HTR-8/SVneo (cell line): ENCODE results near the gene CREB3L1.
"Not testable (repeated sequence)": the region's sequence is repeated elsewhere in the genome, so short reads cannot be mapped to it uniquely, and the experiment has no call there.

Experiments used
- DNase-seq: peaks from one replicate; pipeline ENCODE4 v3.0.0; 2011; ENCODE audit warnings: low spot score, mixed read lengths; ENCODE audit not compliant: insufficient read length
- FAIRE-seq: peaks from 2 replicates; lab custom pipeline; 2011; peaks lifted over from hg19 to GRCh38; lab: Jason Lieb, UNC

The CREB3L1 gene

DNA sequence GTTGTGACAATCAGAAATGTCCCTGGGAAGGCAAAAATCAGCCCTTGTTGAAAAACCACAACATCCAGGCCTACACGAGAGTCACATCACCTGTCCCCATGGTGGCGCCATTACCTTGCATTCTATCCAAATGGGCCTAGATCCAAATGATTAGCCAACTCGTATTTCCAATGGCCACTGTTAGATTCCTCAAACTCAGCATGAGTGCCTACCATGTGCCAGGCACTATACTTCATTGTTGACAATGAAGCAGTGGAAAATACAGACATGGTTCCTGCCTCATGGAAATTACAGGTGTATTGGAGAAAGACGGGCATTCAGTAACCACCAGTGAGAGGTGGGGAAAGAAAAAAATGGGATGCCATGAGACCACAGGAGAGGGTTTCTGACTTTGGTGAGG lies 29.8 kb upstream of the CREB3L1 start:
- FAIRE-seq: no peak
- DNase-seq: peak; percentile 53

DNA sequence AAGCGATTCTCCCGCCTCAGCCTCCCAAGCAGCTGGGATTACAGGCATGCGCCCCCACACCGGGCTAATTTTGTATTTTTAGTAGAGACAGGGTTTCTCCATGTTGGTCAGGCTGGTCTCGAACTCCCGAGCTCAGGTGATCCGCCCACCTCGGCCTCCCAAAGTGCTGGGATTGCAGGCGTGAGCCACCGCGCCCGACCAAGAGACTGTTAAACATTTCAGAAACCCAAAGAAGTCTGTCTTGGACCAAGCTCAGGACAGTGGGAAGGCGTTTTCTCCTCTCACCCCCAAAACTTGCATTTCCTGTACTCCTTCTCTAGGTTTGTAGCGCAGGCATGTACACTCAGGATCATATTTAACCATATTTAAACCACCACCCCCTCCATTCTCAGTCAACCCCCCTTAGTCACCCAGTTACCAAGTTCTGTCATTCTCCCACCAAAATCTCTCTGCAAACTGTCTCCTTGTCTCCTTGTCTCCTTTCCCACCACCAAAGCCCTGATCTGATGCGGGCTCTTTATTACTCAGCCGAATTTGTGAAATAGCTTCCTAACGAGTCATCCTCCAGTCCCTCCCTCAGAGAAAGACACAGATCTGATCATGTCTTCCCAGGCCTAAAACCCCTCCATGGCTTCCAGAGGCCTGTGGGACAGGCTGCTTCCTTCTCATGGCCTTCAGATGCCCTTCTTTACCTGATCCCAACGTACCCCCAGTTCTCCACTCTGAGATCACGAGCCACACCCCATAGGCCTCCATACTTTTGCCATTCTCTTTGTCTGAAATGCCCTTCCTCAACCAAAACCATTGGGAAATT lies 29.0 kb upstream of the CREB3L1 start:
- FAIRE-seq: no peak
- DNase-seq: peak; percentile 87

DNA sequence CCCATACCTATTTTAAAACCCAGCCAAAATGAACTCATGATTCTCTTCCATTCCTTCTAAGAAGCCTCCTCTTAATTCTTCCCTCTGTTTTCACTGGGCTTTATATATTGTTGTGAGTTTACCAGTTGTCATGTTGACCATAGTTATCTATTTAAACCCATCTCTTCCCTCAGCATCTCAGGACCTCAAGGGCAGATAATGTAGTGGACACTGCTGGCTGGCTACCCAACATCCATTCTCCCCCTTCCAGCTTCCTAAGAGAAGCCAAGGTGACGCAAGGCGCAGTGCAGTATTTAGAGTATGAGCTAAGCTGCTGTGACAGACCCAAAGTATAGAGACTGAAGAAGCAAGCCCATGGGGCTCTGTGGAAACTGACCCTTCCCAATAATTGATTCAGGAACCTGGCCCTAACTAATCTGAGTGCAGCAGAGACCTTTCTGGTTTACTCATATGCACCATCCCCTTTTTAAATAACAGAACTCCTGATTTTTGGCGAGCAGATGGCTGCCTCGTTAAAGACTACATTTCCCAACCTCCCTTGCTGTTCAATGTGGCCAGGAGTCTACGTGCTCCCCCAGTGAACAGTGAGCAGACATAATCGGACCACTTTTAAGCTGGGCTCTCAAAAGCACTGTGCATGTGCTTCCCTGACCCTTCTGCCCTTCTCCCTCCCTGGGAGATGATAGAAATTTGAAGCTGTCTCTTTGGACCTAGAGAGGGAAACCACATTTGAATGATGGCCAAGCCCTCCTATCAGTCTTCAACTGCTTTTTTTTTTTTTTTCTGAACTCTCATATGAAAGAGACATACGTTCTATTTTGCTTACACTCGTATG lies 28.1 kb upstream of the CREB3L1 start:
- FAIRE-seq: no peak
- no peak for DNase-seq

DNA sequence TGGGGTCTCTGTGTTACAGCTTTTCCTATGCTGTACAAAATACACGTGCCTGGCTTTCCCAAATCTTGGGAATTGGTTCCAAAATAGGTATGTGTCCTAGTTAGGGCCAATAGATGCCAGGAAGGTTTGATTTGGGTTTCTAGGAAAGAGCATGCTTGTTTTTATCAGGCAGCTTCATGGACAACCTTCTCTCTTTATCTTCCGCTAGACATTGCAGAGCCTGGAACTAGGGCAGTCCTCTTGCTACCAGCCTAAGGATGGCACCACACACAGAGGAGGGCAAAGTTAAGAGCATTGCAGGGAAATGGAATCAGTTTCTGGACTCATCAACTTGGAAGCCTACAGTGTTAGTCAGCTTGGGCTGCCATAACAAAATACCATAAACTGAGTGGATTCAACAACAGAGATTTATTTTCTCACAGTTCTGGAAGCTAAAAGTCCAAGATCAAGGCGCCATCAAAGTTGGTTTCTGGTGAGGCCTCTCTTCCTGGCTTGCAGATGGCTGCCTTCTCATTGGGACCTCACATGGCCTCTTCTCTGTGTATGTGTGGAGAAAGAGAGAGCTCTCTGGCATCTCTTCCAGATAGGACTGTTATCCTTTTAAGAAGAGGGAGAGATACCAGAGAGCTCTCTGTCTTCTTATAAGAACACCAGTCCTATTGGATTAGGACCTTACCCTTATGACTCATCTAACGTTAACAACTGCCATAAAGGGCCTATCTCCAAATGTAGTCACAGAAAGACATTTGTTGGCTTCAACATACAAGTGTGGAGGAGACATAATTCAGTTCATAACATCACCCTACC lies 27.3 kb upstream of the CREB3L1 start:
- DNase-seq (no peak), FAIRE-seq (no peak)

DNA sequence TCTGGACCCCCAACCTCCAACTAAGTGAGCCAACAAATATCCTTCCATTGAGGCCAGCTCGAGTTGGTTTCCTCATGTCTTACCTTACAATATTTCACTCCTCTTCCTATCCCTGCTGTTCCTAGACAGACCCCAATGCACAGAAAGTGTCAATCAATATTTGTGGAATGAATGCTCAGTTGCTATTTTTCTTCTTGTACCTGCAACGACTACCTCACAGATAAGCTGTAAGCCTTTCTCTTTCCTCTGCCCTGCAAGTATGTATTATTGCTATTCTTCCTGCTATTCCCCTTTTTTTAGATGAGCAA lies 26.8 kb upstream of the CREB3L1 start:
- no peak for FAIRE-seq
- no peak for DNase-seq

DNA sequence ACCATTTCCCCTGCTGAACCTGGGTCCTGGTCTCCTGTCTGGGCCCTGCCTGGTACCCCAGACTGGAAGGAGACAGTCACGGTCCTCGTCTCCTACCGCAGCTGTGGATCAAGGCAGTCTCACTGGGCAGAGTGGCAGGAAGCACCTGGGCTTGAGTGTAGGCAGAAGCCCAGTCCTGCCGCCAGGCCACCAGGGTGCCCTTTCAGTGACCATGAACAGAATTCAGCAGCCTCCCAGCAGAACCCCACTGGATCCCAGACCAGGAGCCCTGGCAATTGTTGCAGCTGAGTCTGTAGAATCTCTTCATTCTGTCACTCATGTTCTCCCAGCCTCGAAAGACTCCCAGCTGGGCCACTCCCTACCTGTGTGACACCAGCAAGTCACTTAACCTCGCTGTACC lies 25.5 kb upstream of the CREB3L1 start:
- FAIRE-seq: no peak
- no peak for DNase-seq

DNA sequence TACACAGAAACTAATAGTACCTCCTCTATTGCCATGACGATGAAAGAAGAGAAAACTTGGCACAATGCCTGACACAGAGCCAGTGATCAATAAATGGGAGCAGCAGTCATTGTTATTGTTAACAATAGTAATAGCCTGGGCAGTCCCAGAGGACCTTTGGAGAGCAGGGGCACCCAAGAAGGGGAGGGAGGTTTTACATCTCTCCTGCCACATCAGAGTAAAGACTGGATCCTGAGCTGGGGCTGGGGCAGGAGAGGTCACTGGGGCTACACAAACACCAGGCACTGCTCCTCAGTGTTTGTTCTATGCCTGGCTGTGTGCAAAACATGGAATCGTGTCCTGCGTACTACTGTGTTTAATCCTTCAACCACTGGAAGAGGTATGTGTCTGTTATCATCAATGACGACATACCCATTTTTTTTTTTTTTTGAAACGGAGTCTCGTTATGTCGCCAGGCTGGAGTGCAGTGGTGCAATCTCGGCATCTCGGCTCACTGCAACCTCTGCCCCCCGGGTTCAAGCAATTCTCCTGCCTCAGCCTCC lies 25.0 kb upstream of the CREB3L1 start:
- DNase-seq: no peak

DNA sequence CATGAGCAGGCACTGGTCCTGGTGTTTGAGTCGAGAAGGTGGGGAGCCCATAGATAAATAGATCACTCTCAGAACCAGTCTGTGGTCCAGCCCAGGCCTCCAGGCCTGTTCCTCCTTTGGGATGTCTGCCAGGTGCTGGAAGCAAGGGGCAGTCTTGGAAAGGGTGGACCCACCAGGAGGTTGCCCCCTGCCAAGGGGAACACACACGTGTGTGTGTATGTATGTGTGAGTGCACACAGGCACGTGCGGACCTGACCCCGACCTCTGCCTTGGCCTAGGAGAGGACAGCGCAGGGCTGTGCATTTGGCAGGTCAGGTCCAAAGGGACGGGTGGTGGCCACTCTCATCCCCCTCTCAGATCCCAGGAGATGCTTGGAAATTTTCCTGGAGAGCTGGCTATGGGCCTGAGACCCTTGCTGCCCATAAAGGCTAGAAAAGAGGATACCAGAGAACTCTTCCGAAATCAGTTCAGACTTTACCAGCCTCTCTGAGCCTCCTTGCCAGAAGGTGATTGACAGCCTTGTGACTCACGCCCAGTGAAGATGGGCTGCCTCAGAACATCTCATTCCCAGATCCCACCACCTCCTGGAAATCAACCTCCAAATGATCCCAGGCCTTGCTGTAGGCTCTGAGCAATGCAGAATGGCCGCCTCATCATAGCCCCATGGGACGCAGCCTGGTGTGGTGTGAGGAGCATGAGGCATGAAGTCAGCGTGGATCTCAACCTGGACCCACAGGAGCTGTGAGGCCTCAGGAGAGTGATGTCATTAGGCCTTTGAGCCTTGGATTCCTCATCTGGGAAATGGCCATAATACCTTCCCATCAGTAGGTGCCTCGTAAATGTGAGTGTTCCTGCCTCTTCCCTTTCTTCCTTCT lies 24.0 kb upstream of the CREB3L1 start:
- FAIRE-seq (no peak), DNase-seq (no peak)

More for the DNA sequence above, 25.0 kb upstream of the CREB3L1 start:
- FAIRE-seq: no peak

DNA sequence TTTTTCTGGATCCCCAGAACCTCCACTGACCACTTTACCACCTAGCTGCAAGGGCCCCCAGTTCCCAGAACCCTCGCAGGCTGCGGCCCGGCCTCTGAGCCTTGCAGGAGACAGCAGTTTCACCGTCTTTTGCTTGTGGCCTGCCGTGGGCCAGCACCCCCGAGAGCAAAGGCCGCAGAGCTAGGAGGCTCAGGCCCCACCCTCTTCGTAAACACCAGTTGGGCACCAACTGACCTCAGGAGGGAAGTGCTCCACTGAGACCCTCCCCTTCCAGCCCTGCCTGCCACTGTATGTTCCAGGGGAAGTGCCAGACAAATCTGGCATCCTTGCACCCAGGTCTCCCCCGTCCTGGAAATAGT lies 23.4 kb upstream of the CREB3L1 start:
- FAIRE-seq: no peak
- DNase-seq: no peak

DNA sequence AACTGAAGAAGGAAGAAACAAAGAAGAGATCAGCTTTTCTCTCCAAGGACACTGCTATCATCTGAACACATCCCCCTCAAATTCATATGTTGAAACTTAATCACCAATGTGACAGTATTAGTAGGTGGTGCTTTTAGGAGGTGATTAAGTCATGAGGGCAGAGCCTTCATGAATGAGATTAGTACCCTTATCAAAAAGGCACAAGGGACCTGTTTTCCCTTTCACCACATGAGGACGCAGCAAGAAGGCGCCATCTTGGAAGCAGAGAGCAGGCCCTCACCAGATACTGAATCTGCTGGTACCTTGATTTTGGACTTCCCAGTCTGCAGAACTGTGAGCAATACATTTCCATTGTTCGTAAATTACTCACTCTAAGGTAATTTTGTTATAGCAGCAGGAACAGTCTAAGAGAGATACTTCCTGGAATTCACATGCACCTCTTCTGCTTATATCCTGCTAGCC lies 20.9 kb upstream of the CREB3L1 start:
- FAIRE-seq (no peak), DNase-seq (no peak)

DNA sequence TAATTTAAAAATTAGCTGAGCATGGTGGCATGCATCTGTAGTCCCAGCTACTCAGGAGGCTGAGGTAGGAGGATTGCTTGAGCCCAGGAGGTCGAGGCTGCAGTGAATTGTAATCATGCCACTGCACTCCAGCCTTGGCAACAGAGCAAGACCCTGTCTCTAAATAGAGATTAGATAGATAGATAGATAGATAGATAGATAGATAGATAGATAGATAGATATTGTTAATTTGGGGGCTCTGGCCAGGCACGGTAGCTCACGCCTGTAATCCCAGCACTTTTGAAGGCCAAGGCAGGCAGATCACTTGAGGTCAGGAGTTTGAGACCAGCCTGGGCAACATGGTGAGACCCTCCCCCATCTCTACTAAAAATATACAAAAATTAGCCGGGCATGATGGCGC lies 18.1 kb upstream of the CREB3L1 start:
- not testable (repeated sequence) for FAIRE-seq, DNase-seq

DNA sequence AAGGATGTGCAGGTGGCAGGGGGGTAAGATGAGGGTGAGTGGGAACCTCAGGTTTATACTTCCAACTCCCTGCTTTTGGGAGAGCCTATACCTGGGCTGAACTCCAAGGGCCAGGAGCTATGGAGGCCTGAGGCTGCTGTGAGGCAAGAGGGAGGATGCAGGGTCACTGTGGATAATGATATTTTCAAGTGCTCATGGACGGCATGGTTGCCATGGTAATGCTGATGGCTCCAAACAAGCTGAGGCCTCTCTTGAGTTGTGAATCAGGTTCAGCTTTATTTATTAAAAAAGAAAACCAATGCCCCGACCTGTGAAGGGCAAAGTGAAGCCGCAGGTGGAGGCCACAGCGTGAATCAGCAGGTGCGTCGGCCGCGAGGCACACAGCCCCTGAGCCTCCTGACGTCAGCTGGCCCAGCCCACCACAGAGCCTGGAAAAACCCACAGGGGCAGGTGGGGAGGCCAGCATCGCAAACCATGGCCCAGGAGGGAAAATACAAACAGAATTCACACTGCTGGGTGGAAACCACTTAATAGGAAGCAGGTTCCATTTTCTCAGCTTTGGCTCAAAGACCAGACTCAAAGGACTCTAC lies 17.4 kb upstream of the CREB3L1 start:
- FAIRE-seq (no peak), DNase-seq (no peak)

DNA sequence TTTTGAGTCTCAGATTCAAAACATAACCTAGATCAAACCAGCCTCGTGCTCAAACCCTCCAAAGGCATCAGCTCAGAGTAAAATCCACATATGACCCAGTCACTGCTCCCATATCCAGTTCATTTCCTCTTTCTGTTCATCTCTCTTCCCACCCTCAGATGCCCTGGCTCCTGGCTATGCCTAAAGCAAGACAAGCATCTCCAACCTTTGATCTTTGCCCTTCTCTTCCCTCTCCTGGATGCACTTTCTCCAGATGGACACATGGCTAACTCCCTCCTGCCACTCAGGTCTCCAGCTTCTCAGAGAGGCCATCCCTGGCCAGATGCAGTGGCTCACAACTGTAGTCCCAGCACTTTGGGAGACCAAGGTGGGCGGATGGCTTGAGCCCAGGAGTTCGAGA lies 14.3 kb upstream of the CREB3L1 start:
- FAIRE-seq: no peak

DNA sequence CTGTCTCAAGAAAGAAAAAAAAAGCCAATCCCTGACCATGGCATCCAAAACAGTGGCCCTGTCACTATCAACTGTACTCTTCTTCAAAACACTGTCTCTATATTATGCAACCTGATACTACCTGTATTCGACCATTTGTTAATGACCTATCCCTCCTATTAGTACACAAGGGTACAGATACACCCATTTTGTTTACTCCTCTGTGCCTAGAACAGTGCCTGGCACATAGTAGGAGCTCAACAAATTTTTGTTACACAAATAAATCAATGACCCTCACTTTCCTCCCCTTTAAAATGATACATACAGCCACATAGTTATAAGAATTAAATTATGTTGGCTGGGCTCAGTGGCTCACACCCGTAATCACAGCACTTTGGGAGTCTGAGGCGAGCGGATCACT lies 13.4 kb upstream of the CREB3L1 start:
- no peak for DNase-seq
- no peak for FAIRE-seq

More for the DNA sequence above, 14.3 kb upstream of the CREB3L1 start:
- no peak for DNase-seq

DNA sequence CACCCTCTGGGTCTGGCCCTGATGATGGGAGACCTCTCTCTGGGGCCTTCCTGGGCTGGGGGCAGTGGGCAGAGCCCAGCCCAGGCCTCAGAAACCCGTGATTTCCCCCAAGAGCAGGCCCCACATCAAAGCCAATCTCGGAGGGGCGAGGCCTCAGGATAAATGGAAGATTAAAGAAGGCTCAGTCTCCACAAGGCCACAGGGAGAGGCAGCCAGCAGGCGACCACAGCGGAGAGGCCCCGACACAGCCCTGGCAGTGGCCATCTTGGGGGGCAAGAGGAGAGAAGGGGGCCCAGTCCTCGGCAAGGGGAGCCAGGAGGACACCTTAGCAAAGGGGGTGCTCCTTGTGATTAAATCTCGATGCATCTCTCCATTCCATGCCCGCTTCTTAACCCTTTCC lies 12.5 kb upstream of the CREB3L1 start:
- FAIRE-seq: no peak
- DNase-seq: no peak

DNA sequence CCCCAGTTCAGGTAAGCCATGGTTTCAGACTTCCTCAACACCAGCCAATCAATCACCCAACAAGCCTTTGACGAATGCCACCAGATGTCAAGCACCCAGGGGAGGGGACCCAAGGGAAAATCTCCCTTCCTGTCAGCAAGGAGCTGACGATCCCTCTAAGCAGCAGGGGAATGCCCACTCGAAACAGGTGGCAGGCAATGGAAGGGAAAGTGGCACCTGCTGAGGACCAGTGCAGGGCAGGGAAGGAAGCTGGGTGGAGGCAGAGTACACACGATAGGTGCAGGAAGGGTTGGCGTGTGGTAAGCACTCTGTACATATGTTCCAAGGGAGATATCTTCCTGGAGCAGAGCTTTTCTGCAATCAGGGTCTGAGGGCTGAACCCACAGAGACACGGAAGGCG lies 11.7 kb upstream of the CREB3L1 start:
- no peak for FAIRE-seq
- no peak for DNase-seq

DNA sequence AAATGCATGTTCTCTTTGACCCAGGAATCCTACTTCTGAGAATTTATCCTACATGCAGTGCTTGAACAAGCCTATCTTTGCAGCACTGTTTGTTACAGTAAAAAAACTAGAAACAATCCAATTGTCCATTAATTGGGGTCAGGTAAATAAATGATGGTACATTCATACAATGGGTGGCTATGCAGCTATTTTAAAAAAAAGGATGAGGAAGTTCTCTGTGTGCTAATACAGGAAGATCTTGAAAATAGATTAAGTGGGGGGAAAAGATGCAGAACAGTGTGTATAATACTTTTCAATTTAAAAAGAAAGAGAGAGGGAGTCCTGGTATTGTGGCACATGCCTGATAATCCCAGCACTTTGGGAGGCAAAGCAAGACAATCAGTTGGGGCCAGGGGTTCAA lies 9.5 kb upstream of the CREB3L1 start:
- DNase-seq: no peak
- FAIRE-seq: no peak

DNA sequence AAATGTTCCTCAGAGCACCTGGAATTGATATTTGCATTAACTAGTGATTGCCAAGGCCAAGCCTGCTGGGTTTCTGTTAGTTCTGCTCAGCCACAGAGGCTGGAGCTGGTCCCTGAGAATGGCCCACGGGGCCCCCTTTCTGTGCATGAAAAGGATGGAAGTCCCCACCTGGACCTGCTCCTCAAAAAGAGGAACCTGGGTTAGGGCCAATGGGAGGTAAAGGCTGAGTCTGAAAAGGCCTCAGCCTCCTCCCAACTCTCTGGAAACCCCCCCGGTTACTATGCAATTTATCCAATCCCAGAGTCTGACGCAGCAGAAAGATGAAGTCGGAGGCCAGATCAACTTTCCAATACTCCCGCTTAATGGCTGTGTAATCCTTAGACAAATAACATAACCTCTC lies 6.8 kb upstream of the CREB3L1 start:
- no peak for FAIRE-seq
- no peak for DNase-seq

DNA sequence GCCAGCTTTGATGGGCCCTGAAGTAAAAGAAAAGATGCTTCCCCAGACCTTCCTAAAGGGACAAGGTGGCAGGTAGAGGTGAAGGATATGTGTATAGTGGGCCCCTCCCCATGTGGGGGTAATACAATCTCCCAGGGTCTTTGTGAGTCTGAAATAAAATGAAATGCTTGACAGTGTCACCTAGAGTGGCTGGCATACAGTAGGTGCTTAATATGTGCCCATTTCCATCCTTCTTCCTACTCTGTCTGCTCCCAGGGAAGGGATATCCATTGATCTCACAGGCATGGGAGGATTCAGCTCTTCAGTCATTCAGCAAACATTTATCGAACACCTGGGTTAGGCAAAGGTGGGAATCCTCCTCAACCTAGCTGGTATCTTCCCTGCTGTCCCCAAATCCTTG lies 6.1 kb upstream of the CREB3L1 start:
- FAIRE-seq (no peak), DNase-seq (no peak)
